AG10803 (cell line): ENCODE data around the gene SZT2.

Experiments used
- DNase-seq: peaks from one replicate; pipeline ENCODE4 v3.0.0; 2010; ENCODE audit warnings: low read depth
- H3K4me3 ChIP-seq: 2 replicates; pipeline ENCODE4 v1.5.1; 2011; ENCODE audit warnings: mild to moderate bottlenecking, low read length, control low read depth
- CTCF ChIP-seq: conservative IDR thresholded peaks from 2 replicates; pipeline ENCODE4 v1.5.1; 2011; ENCODE audit warnings: mild to moderate bottlenecking, low read length, control low read depth, inconsistent platforms

SZT2 gene

DNA sequence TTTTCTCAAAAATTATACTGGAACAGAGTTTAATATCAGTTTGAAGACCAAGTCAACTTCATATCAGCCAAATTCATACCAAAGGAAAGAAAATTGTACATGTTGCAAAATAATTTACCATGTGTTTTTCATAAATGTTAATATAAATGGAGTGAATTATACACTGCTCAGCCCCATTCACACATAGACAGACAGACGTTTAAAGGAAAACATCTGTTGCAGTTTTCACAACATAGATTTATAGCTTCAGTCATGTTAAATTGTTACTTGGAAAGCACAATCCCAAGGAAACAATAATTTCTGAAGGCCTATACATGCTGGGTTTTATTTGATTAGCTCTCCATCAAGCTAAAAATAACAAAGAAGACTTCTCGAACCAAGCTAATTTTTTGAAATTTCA, 91.8 kb downstream of the SZT2 start:
- peak; percentile 56 for DNase-seq
- H3K4me3 ChIP-seq = no peak overlapping the region
- TF ChIP-seq CTCF = no peak

GRCh38 chr1:43482215-43482614, 92.5 kb downstream of the SZT2 start:
- no peak for TF ChIP-seq CTCF
- no peak overlapping the region for H3K4me3 ChIP-seq
- DNase-seq = no peak

DNA sequence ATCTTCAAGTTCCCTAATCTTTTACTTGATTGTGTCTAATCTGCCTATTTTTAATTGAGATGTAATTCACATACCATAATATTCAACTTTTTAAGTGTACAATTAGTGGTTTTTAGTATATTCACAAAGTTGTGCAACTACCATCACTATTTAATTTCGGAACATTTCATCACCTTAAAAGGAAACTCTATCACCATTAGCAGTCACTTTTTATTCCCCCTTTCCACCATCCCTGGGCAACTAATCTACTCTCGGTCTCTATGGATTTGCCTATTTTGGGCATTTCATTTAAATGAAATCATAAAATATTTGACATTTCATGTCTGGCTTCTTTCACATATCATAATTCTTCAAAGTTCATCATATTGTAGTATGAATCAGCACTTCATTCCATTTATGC, 94.7 kb downstream of the SZT2 start:
- H3K4me3 ChIP-seq = no peak overlapping the region
- no peak for DNase-seq
- TF ChIP-seq CTCF = no peak

- no peak overlapping the region for H3K4me3 ChIP-seq
- TF ChIP-seq CTCF = no peak
- no peak for DNase-seq
Observed at GRCh38 chr1:43488165-43488564, 98.5 kb downstream of the SZT2 start.

- DNase-seq = no peak
- H3K4me3 ChIP-seq = no peak overlapping the region
- TF ChIP-seq CTCF = no peak
Observed at GRCh38 chr1:43491061-43491460, 101.4 kb downstream of the SZT2 start.

DNA sequence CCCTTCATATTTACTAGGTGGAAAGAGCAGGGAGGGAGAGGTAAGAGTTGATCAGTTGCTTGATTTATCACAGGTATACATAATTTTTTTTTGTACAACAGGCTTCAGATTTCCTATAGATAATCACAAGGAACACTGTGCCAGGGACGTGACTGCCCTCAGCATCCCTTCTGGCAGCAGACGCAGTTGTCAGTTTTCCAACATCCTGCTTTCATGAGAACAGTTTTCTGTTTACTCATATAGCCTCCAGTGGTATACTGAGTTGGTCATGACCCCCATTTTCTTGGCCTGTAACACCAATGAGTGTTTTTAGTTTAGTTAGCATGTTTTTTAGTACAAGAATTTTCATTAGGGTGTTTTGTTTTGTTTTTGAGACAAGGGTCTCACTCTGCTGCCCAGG, 103.1 kb downstream of the SZT2 start:
- no peak for TF ChIP-seq CTCF
- DNase-seq = peak; percentile 42
- H3K4me3 ChIP-seq = no peak overlapping the region

DNA sequence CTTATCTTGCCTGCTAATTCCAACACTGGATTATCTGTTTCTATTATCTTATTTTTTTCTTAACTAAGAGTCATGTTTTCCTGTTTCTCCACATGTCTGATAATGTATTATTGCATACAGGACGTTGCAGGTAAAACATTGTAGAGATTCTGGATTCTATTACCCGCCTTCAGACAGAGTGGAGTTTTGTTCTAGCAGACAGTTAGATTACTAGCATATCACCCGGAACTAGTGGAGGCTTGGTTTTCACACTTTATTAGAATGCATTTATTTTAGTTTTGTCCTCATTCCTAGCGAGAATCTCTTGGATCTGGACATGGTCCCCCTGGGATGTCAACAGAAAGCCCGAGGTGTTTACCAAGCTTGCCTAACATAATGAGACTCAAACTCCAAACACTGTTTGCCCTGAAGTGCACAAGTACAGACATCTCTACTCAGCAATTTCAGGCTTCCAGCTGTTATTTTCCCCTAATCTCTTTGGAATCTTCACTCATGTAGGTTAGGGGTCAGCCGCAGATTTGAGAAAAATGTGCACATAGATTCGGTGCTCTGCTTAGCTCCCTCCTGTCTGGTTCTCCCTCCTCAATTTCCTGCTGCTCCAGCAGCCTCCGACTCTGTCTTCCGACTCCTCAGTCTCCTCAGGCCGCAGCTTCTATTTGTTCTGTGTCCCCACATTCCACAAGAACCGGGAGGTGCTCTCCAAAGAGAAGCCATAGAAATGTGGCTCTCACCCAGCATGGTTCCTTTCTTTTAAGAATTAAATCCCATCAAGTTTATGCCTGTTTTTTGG, 104.2 kb downstream of the SZT2 start:
- no peak for TF ChIP-seq CTCF
- DNase-seq = no peak
- H3K4me3 ChIP-seq = no peak overlapping the region
